AG10803 (cell line): ENCODE data around the gene TMEM61.
A peak's percentile ranks its signal among the peaks of the same experiment; 100 is the strongest.

ENCODE experiments used
- DNase-seq: peaks from one replicate; pipeline ENCODE4 v3.0.0; 2010; ENCODE audit warnings: low read depth
- H3K4me3 ChIP-seq: 2 replicates; pipeline ENCODE4 v1.5.1; 2011; ENCODE audit warnings: mild to moderate bottlenecking, low read length, control low read depth
- TF ChIP-seq, protein P1 (sequence below): conservative IDR thresholded peaks from 2 replicates; pipeline ENCODE4 v1.5.1; 2011; ENCODE audit warnings: mild to moderate bottlenecking, low read length, control low read depth, inconsistent platforms

TMEM61 gene

DNA sequence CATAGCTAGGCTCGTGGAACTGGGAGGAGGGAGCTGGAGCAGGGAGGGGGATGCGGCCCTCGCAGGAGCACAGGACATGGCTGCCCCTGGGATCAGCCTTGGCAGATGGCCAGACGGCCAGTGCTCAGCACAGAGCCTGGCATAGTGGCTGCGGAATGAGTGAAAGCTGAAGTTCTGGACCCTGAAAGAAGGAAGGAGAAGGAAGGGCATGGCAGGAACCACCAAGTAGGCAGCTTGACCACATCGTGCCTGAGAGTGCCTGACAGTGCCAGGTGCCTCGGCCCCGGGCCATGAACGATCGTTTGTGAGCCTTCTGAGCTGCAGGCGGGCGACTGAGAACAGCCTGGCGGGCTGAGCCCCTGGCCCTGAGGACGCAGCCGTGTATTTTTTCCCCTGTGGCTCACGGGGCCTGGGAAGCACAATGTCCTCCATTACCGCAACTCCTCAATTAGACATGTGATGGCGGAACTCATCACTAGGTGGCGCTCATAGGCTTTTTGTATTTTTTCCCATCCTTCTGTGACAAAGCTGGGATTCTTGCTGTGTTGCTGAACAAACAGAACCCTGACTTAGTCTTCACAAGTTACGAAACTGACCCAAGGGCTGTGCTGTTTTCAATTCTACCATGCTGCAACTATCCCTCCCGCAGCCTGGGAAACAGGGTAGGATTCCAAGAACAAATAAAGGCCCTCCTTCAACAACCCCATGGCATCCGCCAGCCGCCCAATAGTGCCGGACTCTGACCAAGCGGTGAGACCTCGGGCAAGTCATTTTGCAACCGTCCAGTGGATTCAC lies 29.9 kb upstream of the TMEM61 start:
- TF ChIP-seq, protein P1, sequence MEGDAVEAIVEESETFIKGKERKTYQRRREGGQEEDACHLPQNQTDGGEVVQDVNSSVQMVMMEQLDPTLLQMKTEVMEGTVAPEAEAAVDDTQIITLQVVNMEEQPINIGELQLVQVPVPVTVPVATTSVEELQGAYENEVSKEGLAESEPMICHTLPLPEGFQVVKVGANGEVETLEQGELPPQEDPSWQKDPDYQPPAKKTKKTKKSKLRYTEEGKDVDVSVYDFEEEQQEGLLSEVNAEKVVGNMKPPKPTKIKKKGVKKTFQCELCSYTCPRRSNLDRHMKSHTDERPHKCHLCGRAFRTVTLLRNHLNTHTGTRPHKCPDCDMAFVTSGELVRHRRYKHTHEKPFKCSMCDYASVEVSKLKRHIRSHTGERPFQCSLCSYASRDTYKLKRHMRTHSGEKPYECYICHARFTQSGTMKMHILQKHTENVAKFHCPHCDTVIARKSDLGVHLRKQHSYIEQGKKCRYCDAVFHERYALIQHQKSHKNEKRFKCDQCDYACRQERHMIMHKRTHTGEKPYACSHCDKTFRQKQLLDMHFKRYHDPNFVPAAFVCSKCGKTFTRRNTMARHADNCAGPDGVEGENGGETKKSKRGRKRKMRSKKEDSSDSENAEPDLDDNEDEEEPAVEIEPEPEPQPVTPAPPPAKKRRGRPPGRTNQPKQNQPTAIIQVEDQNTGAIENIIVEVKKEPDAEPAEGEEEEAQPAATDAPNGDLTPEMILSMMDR: peak; percentile 83
- DNase-seq: peak; percentile 93
- H3K4me3 ChIP-seq: peak overlapping the region; percentile 29; the same call in 1 of the 2 replicates

DNA sequence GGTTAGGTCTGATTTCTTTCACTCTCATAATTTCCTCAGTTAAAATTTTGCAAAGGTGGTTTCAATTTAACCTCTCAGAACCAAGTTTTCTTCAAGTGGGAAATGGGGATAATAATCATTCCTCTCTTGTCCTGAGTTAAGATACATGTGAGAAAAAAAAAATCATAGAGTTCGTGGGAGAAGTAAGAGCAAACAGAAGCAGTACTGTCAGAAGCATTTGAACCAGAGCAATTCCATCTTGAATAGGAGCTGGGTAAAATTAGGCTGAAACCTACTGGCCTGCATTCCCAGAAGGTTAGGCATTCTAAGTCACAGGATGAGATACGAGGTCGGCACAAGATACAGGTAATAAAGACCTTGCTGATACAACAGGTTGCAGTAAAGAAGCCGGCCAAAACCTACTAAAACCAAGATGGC lies 28.6 kb upstream of the TMEM61 start:
- no peak overlapping the region for H3K4me3 ChIP-seq
- DNase-seq: no peak
- TF ChIP-seq, protein P1: no peak

DNA sequence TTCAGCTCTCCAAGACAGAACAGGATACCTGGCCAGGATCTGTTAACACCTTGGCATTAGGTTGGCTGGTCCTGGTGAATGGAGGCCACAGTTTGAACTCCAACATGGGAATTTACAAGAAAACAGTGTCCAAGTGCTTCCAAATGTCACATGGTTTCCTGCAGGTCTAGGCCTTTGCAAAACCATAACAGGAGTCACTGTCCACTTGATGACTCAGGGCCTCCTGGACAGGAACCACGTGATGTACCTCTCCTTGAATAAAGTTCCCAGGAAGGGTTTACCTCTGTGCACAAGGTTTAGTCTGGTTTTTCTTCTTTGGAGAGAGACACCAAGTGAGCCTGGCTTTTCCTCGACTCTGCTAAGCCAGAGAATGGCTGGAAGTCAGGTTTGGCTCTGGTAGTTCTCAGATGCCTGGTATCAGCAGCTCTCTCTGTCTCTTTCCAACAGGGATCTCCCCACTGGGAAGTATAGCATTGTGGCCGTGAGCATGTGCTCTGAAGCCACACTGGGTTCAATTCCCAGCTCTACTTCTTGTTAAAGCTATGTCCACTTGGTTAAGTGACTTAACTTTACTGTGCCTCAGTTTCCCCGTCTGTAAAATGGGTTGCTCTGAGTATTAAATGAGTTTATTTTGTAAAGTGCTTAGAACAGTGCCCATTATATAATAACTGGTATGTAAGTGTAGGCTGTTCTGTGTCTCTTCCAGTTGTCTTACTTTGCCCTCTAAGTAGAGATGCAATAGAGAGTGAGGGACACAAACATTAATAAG lies 27.3 kb upstream of the TMEM61 start:
- TF ChIP-seq, protein P1: no peak
- no peak for DNase-seq
- no peak overlapping the region for H3K4me3 ChIP-seq

DNA sequence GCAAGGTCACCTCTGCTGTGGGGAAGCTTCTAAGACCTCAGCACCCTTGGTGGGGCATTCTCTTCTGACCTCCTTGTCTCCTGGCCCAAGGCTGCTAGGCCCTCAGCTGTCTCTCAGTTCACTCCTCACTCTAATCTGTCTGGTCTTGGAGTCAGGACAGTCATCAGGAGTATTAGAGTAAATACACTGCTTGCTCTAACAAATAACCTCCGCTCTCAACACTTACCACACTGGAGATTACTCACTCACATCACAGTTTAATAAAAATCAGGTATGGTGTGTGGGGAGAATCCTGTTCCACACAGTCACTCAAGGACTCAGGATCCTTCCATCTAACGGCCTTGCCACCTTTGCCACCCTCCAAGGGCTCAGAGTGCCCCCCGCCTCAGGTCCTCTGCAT lies 26.6 kb upstream of the TMEM61 start:
- DNase-seq: no peak
- TF ChIP-seq, protein P1: no peak
- H3K4me3 ChIP-seq: no peak overlapping the region

- no peak overlapping the region for H3K4me3 ChIP-seq
- DNase-seq: peak; percentile 70
- TF ChIP-seq, protein P1: no peak
Measured at GRCh38 chr1:54955359-54955758, 25.1 kb upstream of the TMEM61 start.

GRCh38 chr1:54956726-54957125 lies 23.7 kb upstream of the TMEM61 start:
- DNase-seq: no peak
- TF ChIP-seq, protein P1: no peak
- H3K4me3 ChIP-seq: no peak overlapping the region
